Measurements from ENCODE around the gene SNX8. TPM values are rescaled to one million over a fixed set of nuclear protein-coding genes. Genes with fewer than 3 reads are reported as not detected.

The SNX8 gene
- total and polyA plus RNA-seq, 2 experiments from 2014 or later = 24.7 to 81.4 TPM

DNA sequence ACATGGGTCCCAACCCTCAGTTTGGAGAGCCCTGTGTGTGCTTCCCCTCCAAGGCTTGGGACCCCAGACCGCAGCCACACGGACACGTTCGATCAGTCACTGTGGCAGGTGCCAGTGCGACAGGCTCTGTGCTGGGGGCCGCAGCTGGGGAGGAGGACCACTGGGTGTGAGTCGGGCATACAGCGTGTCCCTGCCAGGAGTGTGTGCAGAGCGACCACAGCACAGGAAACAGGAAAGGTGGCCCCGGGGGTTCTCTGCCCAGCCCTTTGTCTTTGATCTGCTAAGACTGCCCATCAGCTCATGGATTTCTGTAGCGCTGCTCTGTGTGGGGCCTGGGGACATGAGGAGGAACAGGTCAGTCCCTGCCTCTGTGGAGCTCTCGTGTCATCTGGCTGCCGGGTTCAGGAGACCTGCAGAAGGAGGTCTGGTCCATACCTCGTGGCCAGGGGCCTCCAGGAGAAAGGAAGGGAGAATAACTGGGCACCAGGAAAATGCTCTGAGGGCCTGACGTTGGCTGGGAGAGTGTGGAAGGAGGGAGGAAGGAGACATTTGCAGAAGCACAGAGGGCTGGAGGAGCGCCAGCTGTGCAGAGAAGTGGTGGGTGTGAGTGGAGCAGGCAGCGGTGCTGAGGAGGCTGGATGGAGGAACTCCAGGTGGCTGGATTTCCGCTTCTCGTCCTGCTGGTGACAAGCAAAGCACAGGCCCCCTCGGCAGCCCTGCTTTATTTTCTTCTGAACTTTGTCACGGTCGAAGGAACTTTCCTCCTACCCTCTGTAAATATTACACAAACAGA is 68.2 kb downstream of the SNX8 start:
- H3K9me3 ChIP-seq (ENCODE audit: low read depth) = no peaks in the 10 kb centered on the region
- DNase-seq (ENCODE audit: low spot score) = no peak
- H3K4me3 ChIP-seq = no peak overlapping the region
- H3K4me1 ChIP-seq (ENCODE audit: insufficient read depth) = peaks cover 11% of the 10 kb centered on the region
- no peaks in the 10 kb centered on the region for H3K36me3 ChIP-seq (replicated peaks; ENCODE audit: insufficient read depth, low read depth)
- H3K4me2 ChIP-seq = no peak overlapping the region
- H3K79me2 ChIP-seq = peaks cover 8% of the 10 kb centered on the region
- H3K27me3 ChIP-seq = no peaks in the 10 kb centered on the region
- TF ChIP-seq EZH2phosphoT487 (IDR thresholded peaks at IDR 0.05; ENCODE audit: low read depth, severe bottlenecking, unreplicated experiment) (no peak), EZH2 (IDR thresholded peaks at IDR 0.05; ENCODE audit: borderline replicate concordance) (no peak), CTCF (IDR thresholded peaks at IDR 0.05; ENCODE audit: poor library complexity) (no peak)
- no peaks in the 10 kb centered on the region for H3K9me2 ChIP-seq (replicated peaks; ENCODE audit: insufficient read depth)
- H4K20me1 ChIP-seq (ENCODE audit: insufficient read depth, poor library complexity, severe bottlenecking) = peaks cover 4% of the 10 kb centered on the region
- no peak overlapping the region for H3K27ac ChIP-seq
- H2AFZ ChIP-seq = no peak overlapping the region
- WGBS (ENCODE audit: low lambda C conversion rate, missing lambda C conversion rate) = 87% methylated on average over 22 of the region's 22 CpGs

GRCh38 chr7:2244404-2244995 is 69.7 kb downstream of the SNX8 start:
- DNase-seq (ENCODE audit: low spot score) = no peak
- no peak overlapping the region for H3K4me3 ChIP-seq
- H3K9me3 ChIP-seq (ENCODE audit: low read depth) = no peaks in the 10 kb centered on the region
- H3K79me2 ChIP-seq = peaks cover 19% of the 10 kb centered on the region
- TF ChIP-seq CTCF (IDR thresholded peaks at IDR 0.05; ENCODE audit: poor library complexity) = no peak
- TF ChIP-seq EZH2phosphoT487 (IDR thresholded peaks at IDR 0.05; ENCODE audit: low read depth, severe bottlenecking, unreplicated experiment) = no peak
- no peak for TF ChIP-seq EZH2 (IDR thresholded peaks at IDR 0.05; ENCODE audit: borderline replicate concordance)
- H3K9me2 ChIP-seq (replicated peaks; ENCODE audit: insufficient read depth) = no peaks in the 10 kb centered on the region
- H3K4me2 ChIP-seq = no peak overlapping the region
- no peak overlapping the region for H2AFZ ChIP-seq
- H3K36me3 ChIP-seq (replicated peaks; ENCODE audit: insufficient read depth, low read depth) = no peaks in the 10 kb centered on the region
- H3K27me3 ChIP-seq = no peaks in the 10 kb centered on the region
- H3K27ac ChIP-seq = no peak overlapping the region
- H3K4me1 ChIP-seq (ENCODE audit: insufficient read depth) = peaks cover 13% of the 10 kb centered on the region
- WGBS (ENCODE audit: low lambda C conversion rate, missing lambda C conversion rate) = 90% methylated on average over 24 of the region's 25 CpGs
- peaks cover 5% of the 10 kb centered on the region for H4K20me1 ChIP-seq (ENCODE audit: insufficient read depth, poor library complexity, severe bottlenecking)

DNA sequence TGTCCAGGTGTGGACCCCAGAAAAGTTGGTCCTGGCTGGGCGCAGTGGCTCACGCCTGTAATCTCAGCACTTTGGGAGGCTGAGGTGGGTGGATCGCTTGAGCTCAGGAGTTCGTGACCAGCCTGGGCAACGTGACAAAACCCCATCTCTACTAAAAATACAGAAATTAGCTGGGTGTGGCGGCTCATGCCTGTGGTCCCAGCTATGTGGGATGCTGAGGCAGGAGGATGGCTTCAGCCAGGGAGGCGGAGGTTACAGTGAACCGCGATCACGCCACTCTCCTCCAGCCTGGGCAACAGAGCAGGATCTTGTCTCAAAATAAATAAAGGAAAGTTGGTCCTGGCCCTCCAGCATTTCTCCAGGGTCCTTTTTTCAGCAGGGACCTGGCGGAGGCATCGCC is 70.8 kb downstream of the SNX8 start:
- DNase-seq (ENCODE audit: low spot score) = no peak
- peaks cover 13% of the 10 kb centered on the region for H3K4me1 ChIP-seq (ENCODE audit: insufficient read depth)
- no peaks in the 10 kb centered on the region for H3K9me3 ChIP-seq (ENCODE audit: low read depth)
- no peak overlapping the region for H2AFZ ChIP-seq
- peak overlapping the region; percentile 95 for H3K4me2 ChIP-seq
- peaks cover 5% of the 10 kb centered on the region for H4K20me1 ChIP-seq (ENCODE audit: insufficient read depth, poor library complexity, severe bottlenecking)
- H3K79me2 ChIP-seq = peaks cover 19% of the 10 kb centered on the region
- no peaks in the 10 kb centered on the region for H3K36me3 ChIP-seq (replicated peaks; ENCODE audit: insufficient read depth, low read depth)
- H3K9me2 ChIP-seq (replicated peaks; ENCODE audit: insufficient read depth) = no peaks in the 10 kb centered on the region
- no peak overlapping the region for H3K4me3 ChIP-seq
- TF ChIP-seq EZH2phosphoT487 (IDR thresholded peaks at IDR 0.05; ENCODE audit: low read depth, severe bottlenecking, unreplicated experiment) (no peak), EZH2 (IDR thresholded peaks at IDR 0.05; ENCODE audit: borderline replicate concordance) (no peak), CTCF (IDR thresholded peaks at IDR 0.05; ENCODE audit: poor library complexity) (no peak)
- no peak overlapping the region for H3K27ac ChIP-seq
- H3K27me3 ChIP-seq = no peaks in the 10 kb centered on the region
- WGBS (ENCODE audit: low lambda C conversion rate, missing lambda C conversion rate) = 90% methylated on average over 12 of the region's 12 CpGs

Measured in hepatocyte (in vitro differentiated cells).